WTC11 (cell line): ENCODE measurements around the gene U2SURP.

Experiments
- CBFB ChIP-seq: sonication (generic); formaldehyde crosslinking; IDR thresholded peaks from 2 replicates; pipeline ENCODE4 v1.8.1; 2022; ENCODE audit warnings: mild to moderate bottlenecking, low read depth, missing genetic modification reagents
- ETV6 ChIP-seq: sonication (generic); formaldehyde crosslinking; IDR thresholded peaks from 2 replicates; pipeline ENCODE4 v1.8.1; 2022; ENCODE audit warnings: mild to moderate bottlenecking, missing genetic modification reagents
- FOXJ3 ChIP-seq: sonication (generic); formaldehyde crosslinking; IDR thresholded peaks from 2 replicates; pipeline ENCODE4 v1.9.0; 2021; ENCODE audit warnings: missing genetic modification reagents, mild to moderate bottlenecking, borderline replicate concordance
- FOXK1 ChIP-seq: sonication (generic); formaldehyde crosslinking; IDR thresholded peaks from 2 replicates; pipeline ENCODE4 v1.8.0; 2022; ENCODE audit warnings: mild to moderate bottlenecking, moderate library complexity, missing genetic modification reagents
- KAT7 ChIP-seq: sonication (generic); formaldehyde crosslinking; IDR thresholded peaks from 2 replicates; pipeline ENCODE4 v1.8.1; 2023; ENCODE audit warnings: missing genetic modification reagents, mild to moderate bottlenecking, borderline replicate concordance
- SP1 ChIP-seq: sonication (generic); formaldehyde crosslinking; conservative IDR thresholded peaks from 2 replicates; pipeline ENCODE4 v1.8.1; 2022; ENCODE audit warnings: missing genetic modification reagents
- TCF7 ChIP-seq: sonication (generic); formaldehyde crosslinking; IDR thresholded peaks from 2 replicates; pipeline ENCODE4 v1.8.0; 2022; ENCODE audit warnings: mild to moderate bottlenecking, low read depth, missing genetic modification reagents, moderate library complexity
- TEAD4 ChIP-seq: sonication (generic); formaldehyde crosslinking; IDR thresholded peaks from 2 replicates; pipeline ENCODE4 v1.8.0; 2022; ENCODE audit warnings: mild to moderate bottlenecking, missing genetic modification reagents
- ZNF671 ChIP-seq: fragments of 250-450 bp; sonication (Bioruptor Pico); IDR thresholded peaks from 2 replicates; pipeline ENCODE4 v1.8.0; 2021; ENCODE audit warnings: mild to moderate bottlenecking
- TF ChIP-seq, protein P1 (sequence below): sonication (generic); formaldehyde crosslinking; IDR thresholded peaks from 2 replicates; pipeline ENCODE4 v1.8.0; 2022; ENCODE audit warnings: mild to moderate bottlenecking, missing genetic modification reagents
- TF ChIP-seq, protein P2 (sequence below): fragments of 200-600 bp; IDR thresholded peaks from 2 replicates; pipeline ENCODE4 v1.8.0; 2022; ENCODE audit warnings: antibody characterized with exemption
- TF ChIP-seq, protein P3 (sequence below): sonication (generic); formaldehyde crosslinking; IDR thresholded peaks from 2 replicates; pipeline ENCODE4 v1.8.0; 2023; ENCODE audit warnings: mild to moderate bottlenecking, missing genetic modification reagents

DNA sequence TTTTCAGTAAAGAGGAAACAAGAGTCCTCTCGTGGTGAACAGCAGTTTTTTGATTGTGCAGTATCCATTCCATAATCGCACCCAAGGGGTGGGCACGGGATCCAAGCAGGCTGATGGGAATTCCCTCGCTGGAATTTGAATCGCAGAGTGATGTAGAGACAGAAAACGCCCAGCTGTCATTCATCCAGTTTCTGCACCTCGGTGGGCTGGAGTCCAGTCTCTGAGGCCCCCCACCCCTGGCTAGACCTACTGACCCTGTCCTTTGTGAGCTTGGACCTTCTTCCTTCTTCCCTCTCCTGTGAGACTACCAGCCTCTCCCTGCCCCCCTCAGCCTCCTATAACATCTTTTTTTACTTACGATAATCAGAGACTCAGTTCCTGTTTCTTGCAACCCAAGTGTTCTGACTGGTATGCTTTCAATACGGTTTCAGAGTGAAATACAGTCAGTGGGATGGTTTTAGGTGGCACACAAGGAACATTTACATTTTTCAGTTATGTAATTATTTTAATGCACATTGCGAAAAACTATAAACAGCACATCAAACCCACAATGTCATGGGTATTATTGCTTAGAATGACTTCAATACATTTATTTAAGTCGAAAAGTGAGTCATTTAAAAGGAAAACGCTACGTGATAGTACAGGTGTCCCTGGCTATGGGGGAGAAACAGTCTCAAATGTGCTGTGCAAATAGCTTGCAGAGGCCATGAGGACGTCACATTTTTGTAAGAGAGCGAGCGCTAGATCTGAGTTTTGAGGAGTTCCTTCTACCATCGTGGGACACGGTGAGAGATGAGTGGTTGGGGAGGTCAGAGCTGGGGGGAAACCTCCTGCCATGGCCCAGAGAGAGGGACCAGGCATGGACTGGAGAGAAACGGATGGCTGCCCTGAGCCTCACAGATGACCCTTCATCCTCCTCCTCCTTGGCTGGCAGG is 80.7 kb downstream of the U2SURP start:
- TF ChIP-seq FOXK1 (CRISPR knock-in tag): no peak
- TF ChIP-seq, protein P1, sequence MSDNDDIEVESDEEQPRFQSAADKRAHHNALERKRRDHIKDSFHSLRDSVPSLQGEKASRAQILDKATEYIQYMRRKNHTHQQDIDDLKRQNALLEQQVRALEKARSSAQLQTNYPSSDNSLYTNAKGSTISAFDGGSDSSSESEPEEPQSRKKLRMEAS: no peak
- no peak for TF ChIP-seq KAT7 (CRISPR knock-in tag)
- TF ChIP-seq ETV6 (CRISPR knock-in tag): no peak
- no peak for TF ChIP-seq SP1 (CRISPR knock-in tag)
- TF ChIP-seq TEAD4: no peak
- TF ChIP-seq, protein P2, sequence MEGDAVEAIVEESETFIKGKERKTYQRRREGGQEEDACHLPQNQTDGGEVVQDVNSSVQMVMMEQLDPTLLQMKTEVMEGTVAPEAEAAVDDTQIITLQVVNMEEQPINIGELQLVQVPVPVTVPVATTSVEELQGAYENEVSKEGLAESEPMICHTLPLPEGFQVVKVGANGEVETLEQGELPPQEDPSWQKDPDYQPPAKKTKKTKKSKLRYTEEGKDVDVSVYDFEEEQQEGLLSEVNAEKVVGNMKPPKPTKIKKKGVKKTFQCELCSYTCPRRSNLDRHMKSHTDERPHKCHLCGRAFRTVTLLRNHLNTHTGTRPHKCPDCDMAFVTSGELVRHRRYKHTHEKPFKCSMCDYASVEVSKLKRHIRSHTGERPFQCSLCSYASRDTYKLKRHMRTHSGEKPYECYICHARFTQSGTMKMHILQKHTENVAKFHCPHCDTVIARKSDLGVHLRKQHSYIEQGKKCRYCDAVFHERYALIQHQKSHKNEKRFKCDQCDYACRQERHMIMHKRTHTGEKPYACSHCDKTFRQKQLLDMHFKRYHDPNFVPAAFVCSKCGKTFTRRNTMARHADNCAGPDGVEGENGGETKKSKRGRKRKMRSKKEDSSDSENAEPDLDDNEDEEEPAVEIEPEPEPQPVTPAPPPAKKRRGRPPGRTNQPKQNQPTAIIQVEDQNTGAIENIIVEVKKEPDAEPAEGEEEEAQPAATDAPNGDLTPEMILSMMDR: no peak
- TF ChIP-seq, protein P3, sequence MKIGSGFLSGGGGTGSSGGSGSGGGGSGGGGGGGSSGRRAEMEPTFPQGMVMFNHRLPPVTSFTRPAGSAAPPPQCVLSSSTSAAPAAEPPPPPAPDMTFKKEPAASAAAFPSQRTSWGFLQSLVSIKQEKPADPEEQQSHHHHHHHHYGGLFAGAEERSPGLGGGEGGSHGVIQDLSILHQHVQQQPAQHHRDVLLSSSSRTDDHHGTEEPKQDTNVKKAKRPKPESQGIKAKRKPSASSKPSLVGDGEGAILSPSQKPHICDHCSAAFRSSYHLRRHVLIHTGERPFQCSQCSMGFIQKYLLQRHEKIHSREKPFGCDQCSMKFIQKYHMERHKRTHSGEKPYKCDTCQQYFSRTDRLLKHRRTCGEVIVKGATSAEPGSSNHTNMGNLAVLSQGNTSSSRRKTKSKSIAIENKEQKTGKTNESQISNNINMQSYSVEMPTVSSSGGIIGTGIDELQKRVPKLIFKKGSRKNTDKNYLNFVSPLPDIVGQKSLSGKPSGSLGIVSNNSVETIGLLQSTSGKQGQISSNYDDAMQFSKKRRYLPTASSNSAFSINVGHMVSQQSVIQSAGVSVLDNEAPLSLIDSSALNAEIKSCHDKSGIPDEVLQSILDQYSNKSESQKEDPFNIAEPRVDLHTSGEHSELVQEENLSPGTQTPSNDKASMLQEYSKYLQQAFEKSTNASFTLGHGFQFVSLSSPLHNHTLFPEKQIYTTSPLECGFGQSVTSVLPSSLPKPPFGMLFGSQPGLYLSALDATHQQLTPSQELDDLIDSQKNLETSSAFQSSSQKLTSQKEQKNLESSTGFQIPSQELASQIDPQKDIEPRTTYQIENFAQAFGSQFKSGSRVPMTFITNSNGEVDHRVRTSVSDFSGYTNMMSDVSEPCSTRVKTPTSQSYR (CRISPR knock-in tag): no peak
- no peak for TF ChIP-seq CBFB
- no peak for TF ChIP-seq TCF7 (CRISPR knock-in tag)
- TF ChIP-seq FOXJ3 (CRISPR knock-in tag): no peak
- no peak for TF ChIP-seq ZNF671 (CRISPR knock-in tag)
